WTC11 (cell line): ENCODE results near the gene HOXD10. TPM values are rescaled to one million over a fixed set of nuclear protein-coding genes. Genes with fewer than 3 reads are reported as not detected.

ENCODE experiments used
- ATAC-seq: fragments of 200-7000 bp; cut with Tn5 transposase; 2 replicates; pipeline ENCODE4 v1.10.0; 2021; ENCODE audit warnings: mild to moderate bottlenecking, moderate library complexity
- CTCF ChIA-PET: fragments of 300-600 bp; sonication (Branson Sonifier 250); formaldehyde crosslinking; loops from one replicate; lab custom pipeline; 2021; ENCODE audit warnings: antibody characterized with exemption; lab: Charles Lee
- POLR2A ChIA-PET: fragments of 350-600 bp; sonication (Branson Sonifier 250); formaldehyde crosslinking; loops from one replicate; lab custom pipeline; 2021; ENCODE audit warnings: antibody characterized with exemption; lab: Charles Lee
- DNase-seq: peaks from one replicate; pipeline ENCODE4 v3.0.0; 2021; ENCODE audit warnings: low spot score
- H3K27ac Mint-ChIP-seq: 2 replicates; pipeline ENCODE4 v1.8.0; 2021; ENCODE audit warnings: mixed read lengths
- H3K27me3 Mint-ChIP-seq: 2 replicates; pipeline ENCODE4 v1.8.0; 2021; ENCODE audit warnings: low read depth, mild to moderate bottlenecking, moderate library complexity, mixed read lengths
- H3K36me3 Mint-ChIP-seq: 2 replicates; pipeline ENCODE4 v1.8.0; 2021; ENCODE audit warnings: mixed read lengths
- H3K4me1 Mint-ChIP-seq: 2 replicates; pipeline ENCODE4 v1.8.0; 2022; ENCODE audit warnings: mixed read lengths
- H3K4me3 Mint-ChIP-seq: 2 replicates; pipeline ENCODE4 v1.8.0; 2021; ENCODE audit warnings: mild to moderate bottlenecking, moderate library complexity, mixed read lengths
- H3K9me3 Mint-ChIP-seq: 2 replicates; pipeline ENCODE4 v1.8.0; 2021; ENCODE audit warnings: mixed read lengths
- ATF6 ChIP-seq: sonication (generic); formaldehyde crosslinking; IDR thresholded peaks from 2 replicates; pipeline ENCODE4 v1.8.1; 2023; ENCODE audit warnings: mild to moderate bottlenecking, missing genetic modification reagents
- CDX4 ChIP-seq: fragments of 250-450 bp; sonication (Bioruptor Pico); IDR thresholded peaks from 2 replicates; pipeline ENCODE4 v1.9.0; 2021; ENCODE audit warnings: moderate library complexity, mild to moderate bottlenecking, inconsistent platforms, borderline replicate concordance
- CREM ChIP-seq: sonication (generic); formaldehyde crosslinking; IDR thresholded peaks from 2 replicates; pipeline ENCODE4 v1.8.1; 2022; ENCODE audit warnings: mild to moderate bottlenecking, missing genetic modification reagents, moderate library complexity
- CTCF ChIP-seq: fragments of 200-600 bp; IDR thresholded peaks from 2 replicates; pipeline ENCODE4 v1.8.0; 2022; ENCODE audit warnings: antibody characterized with exemption
- E2F1 ChIP-seq: sonication (generic); formaldehyde crosslinking; IDR thresholded peaks from 2 replicates; pipeline ENCODE4 v1.8.0; 2022; ENCODE audit warnings: mild to moderate bottlenecking, missing genetic modification reagents
- EMX1 ChIP-seq: fragments of 250-450 bp; sonication (Bioruptor Pico); IDR thresholded peaks from 2 replicates; pipeline ENCODE4 v1.8.0; 2021; ENCODE audit warnings: mild to moderate bottlenecking
- FOXK1 ChIP-seq: sonication (generic); formaldehyde crosslinking; IDR thresholded peaks from 2 replicates; pipeline ENCODE4 v1.8.0; 2022; ENCODE audit warnings: mild to moderate bottlenecking, moderate library complexity, missing genetic modification reagents
- GRHL2 ChIP-seq: fragments of 250-450 bp; sonication (Bioruptor Pico); IDR thresholded peaks from 2 replicates; pipeline ENCODE4 v1.8.0; 2022; ENCODE audit warnings: mild to moderate bottlenecking, moderate library complexity; ENCODE audit not compliant: insufficient replicate concordance, severe bottlenecking
- GTF2I ChIP-seq: fragments of 250-450 bp; sonication (Bioruptor Pico); conservative IDR thresholded peaks from 2 replicates; pipeline ENCODE4 v1.4.0; 2021; ENCODE audit warnings: mild to moderate bottlenecking
- JAZF1 ChIP-seq: fragments of 250-450 bp; sonication (Bioruptor Pico); IDR thresholded peaks from 2 replicates; pipeline ENCODE4 v1.9.0; 2021; ENCODE audit warnings: moderate library complexity, mild to moderate bottlenecking, inconsistent platforms
- NFE2L1 ChIP-seq: sonication (generic); formaldehyde crosslinking; IDR thresholded peaks from 2 replicates; pipeline ENCODE4 v1.8.1; 2023; ENCODE audit warnings: missing genetic modification reagents
- NR2C2 ChIP-seq: sonication (generic); formaldehyde crosslinking; IDR thresholded peaks from 2 replicates; pipeline ENCODE4 v1.8.0; 2022; ENCODE audit warnings: mild to moderate bottlenecking, missing genetic modification reagents
- PRRX2 ChIP-seq: fragments of 250-450 bp; sonication (Bioruptor Pico); IDR thresholded peaks from 2 replicates; pipeline ENCODE4 v1.8.0; 2021; ENCODE audit warnings: mild to moderate bottlenecking
- SMAD3 ChIP-seq: sonication (generic); formaldehyde crosslinking; IDR thresholded peaks from 2 replicates; pipeline ENCODE4 v1.8.0; 2022; ENCODE audit warnings: missing genetic modification reagents, mild to moderate bottlenecking, borderline replicate concordance
- SP1 ChIP-seq: sonication (generic); formaldehyde crosslinking; conservative IDR thresholded peaks from 2 replicates; pipeline ENCODE4 v1.8.1; 2022; ENCODE audit warnings: missing genetic modification reagents
- TCF7 ChIP-seq: sonication (generic); formaldehyde crosslinking; IDR thresholded peaks from 2 replicates; pipeline ENCODE4 v1.8.0; 2022; ENCODE audit warnings: mild to moderate bottlenecking, low read depth, missing genetic modification reagents, moderate library complexity
- TEAD4 ChIP-seq: sonication (generic); formaldehyde crosslinking; IDR thresholded peaks from 2 replicates; pipeline ENCODE4 v1.8.0; 2022; ENCODE audit warnings: mild to moderate bottlenecking, missing genetic modification reagents
- USF2 ChIP-seq: sonication (generic); formaldehyde crosslinking; IDR thresholded peaks from 2 replicates; pipeline ENCODE4 v1.8.1; 2023; ENCODE audit warnings: mild to moderate bottlenecking, missing genetic modification reagents, moderate library complexity
- ZNF138 ChIP-seq: sonication (generic); formaldehyde crosslinking; conservative IDR thresholded peaks from 2 replicates; pipeline ENCODE4 v1.8.1; 2022; ENCODE audit warnings: mild to moderate bottlenecking, moderate library complexity, missing genetic modification reagents
- ZNF219 ChIP-seq: sonication (generic); formaldehyde crosslinking; IDR thresholded peaks from 2 replicates; pipeline ENCODE4 v1.8.0; 2023; ENCODE audit warnings: missing genetic modification reagents, mild to moderate bottlenecking, borderline replicate concordance
- ZNF317 ChIP-seq: sonication (generic); formaldehyde crosslinking; IDR thresholded peaks from 2 replicates; pipeline ENCODE4 v1.8.1; 2023; ENCODE audit warnings: low read depth, mild to moderate bottlenecking, moderate library complexity, missing genetic modification reagents, borderline replicate concordance
- ZNF423 ChIP-seq: fragments of 250-450 bp; sonication (Bioruptor Pico); IDR thresholded peaks from 2 replicates; pipeline ENCODE4 v2.1.2; 2022; ENCODE audit warnings: mild to moderate bottlenecking, moderate library complexity
- total RNA-seq: library from RNA; stranded (reverse); gene quantifications from 3 replicates; pipeline ENCODE4 v1.2.3, GENCODE V29; 2021

The HOXD10 gene
- total RNA-seq, 1 experiment from 2014 or later = not detected

- H3K4me1 Mint-ChIP-seq = peaks cover 20% of the 10 kb centered on the region
- peak; percentile 11 for ATAC-seq
- H3K27me3 Mint-ChIP-seq = peaks cover 98% of the 10 kb centered on the region
- no peaks in the 10 kb centered on the region for H3K9me3 Mint-ChIP-seq
- TF ChIP-seq USF2 (peak; percentile 50), ATF6 (CRISPR knock-in tag) (no peak), CDX4 (no peak)
- TF ChIP-seq, all 79 proteins: peak for 1
- no peak overlapping the region for H3K27ac Mint-ChIP-seq
- 0 out of 2 replicates have a peak, but pooled peaks cover 2% of the 10 kb centered on the region for H3K36me3 Mint-ChIP-seq
- ChIA-PET POLR2A (no interaction called here), CTCF (interaction anchor here (0.6 to 2.3 kb wide), 14 partner anchors 8 to 516 kb away, joined by 3 to 11 read pairs (median 4); no protein-coding TSS in a partner anchor)
- peak overlapping the region; percentile 64 for H3K4me3 Mint-ChIP-seq
- DNase-seq = peak; percentile 51
These were observed 20.0 kb downstream of the HOXD10 start for GRCh38 chr2:176136374-176137251.

- Mint-ChIP-seq H3K4me3 (peak overlapping the region; percentile 52), H3K36me3 (0 out of 2 replicates have a peak, but pooled peaks cover 2% of the 10 kb centered on the region), H3K27ac (no peak overlapping the region)
- POLR2A ChIA-PET = no interaction called here
- TF ChIP-seq GTF2I (no peak), TEAD4 (CRISPR knock-in tag) (no peak), GRHL2 (CRISPR knock-in tag) (no peak), TCF7 (CRISPR knock-in tag) (no peak), ZNF138 (no peak), CTCF (no peak), SP1 (CRISPR knock-in tag) (no peak), E2F1 (CRISPR knock-in tag) (no peak), EMX1 (no peak), ZNF317 (CRISPR knock-in tag) (no peak), ZNF219 (CRISPR knock-in tag) (no peak), PRRX2 (CRISPR knock-in tag) (no peak), SMAD3 (no peak), ZNF423 (no peak), FOXK1 (CRISPR knock-in tag) (no peak), JAZF1 (CRISPR knock-in tag) (no peak), CREM (no peak), NR2C2 (CRISPR knock-in tag) (no peak), NFE2L1 (CRISPR knock-in tag) (no peak)
- TF ChIP-seq, all 79 proteins: peak for 0
- H3K27me3 Mint-ChIP-seq = peaks cover 98% of the 10 kb centered on the region
- peaks cover 20% of the 10 kb centered on the region for H3K4me1 Mint-ChIP-seq
- ATAC-seq = no peak
- no peak for DNase-seq
- no peaks in the 10 kb centered on the region for H3K9me3 Mint-ChIP-seq
- CTCF ChIA-PET = interaction anchor here (0.6 to 2.3 kb wide), 8 partner anchors 10 to 515 kb away, joined by 3 to 11 read pairs (median 4); no protein-coding TSS in a partner anchor
These were observed 20.6 kb downstream of the HOXD10 start for GRCh38 chr2:176137252-176137580.
